Astrocyte of the hippocampus (primary cell): ENCODE data around the gene B3GALT6.
"Not testable (repeated sequence)": the region's sequence is repeated elsewhere in the genome, so short reads cannot be mapped to it uniquely, and the experiment has no call there.

Experiments
- DNase-seq: peaks from one replicate; pipeline ENCODE4 v3.0.0; 2011; ENCODE audit warnings: low read depth, low spot score

B3GALT6 gene

GRCh38 chr1:1232208-1232795 is at the start of gene B3GALT6:
B3GALT6 (plus strand) TSS chr1:1232237; CDS start chr1:1232279, 42 bp downstream.
- DNase-seq, result no peak

GRCh38 chr1:1182491-1183220 is 49.4 kb upstream of the B3GALT6 start:
- no peak for DNase-seq

GRCh38 chr1:1183221-1183747 is 48.8 kb upstream of the B3GALT6 start:
- no peak for DNase-seq

- no peak for DNase-seq
Observed at GRCh38 chr1:1183833-1184775, 47.9 kb upstream of the B3GALT6 start.

- DNase-seq, result no peak
Observed at GRCh38 chr1:1185101-1185765, 46.8 kb upstream of the B3GALT6 start.

- DNase-seq, result no peak
Observed at GRCh38 chr1:1187938-1188337, 44.1 kb upstream of the B3GALT6 start.

GRCh38 chr1:1189111-1189510 is 42.9 kb upstream of the B3GALT6 start:
- DNase-seq, result no peak

GRCh38 chr1:1191734-1192133 is 40.3 kb upstream of the B3GALT6 start:
- no peak for DNase-seq

GRCh38 chr1:1194723-1195122 is 37.3 kb upstream of the B3GALT6 start:
- no peak for DNase-seq

GRCh38 chr1:1195726-1196125 is 36.3 kb upstream of the B3GALT6 start:
- not testable (repeated sequence) for DNase-seq

- DNase-seq, result no peak
Observed at GRCh38 chr1:1196431-1197187, 35.4 kb upstream of the B3GALT6 start.

GRCh38 chr1:1197188-1197500 is 34.9 kb upstream of the B3GALT6 start:
- no peak for DNase-seq

GRCh38 chr1:1197551-1198422 is 34.2 kb upstream of the B3GALT6 start:
- no peak for DNase-seq

GRCh38 chr1:1198423-1199140 is 33.5 kb upstream of the B3GALT6 start:
- DNase-seq, result no peak

GRCh38 chr1:1199141-1199960 is 32.7 kb upstream of the B3GALT6 start:
- no peak for DNase-seq

- DNase-seq, result no peak
Observed at GRCh38 chr1:1199961-1200875, 31.8 kb upstream of the B3GALT6 start.
